Suprapubic skin (tissue), 4 donors: ENCODE data around the gene GTF2H1.

ENCODE experiments used
- CTCF ChIP-seq, 2 donors: fragments of 200-600 bp in 1 of 2; fragments of 450-650 bp in 1 of 2; sonication (generic) in 1 of 2; IDR thresholded peaks; one replicate each; pipeline ENCODE4 v1.5.1; 2016 to 2019; ENCODE audit warnings: antibody characterized with exemption in 2 of 2, mild to moderate bottlenecking in 1 of 2, moderate library complexity in 1 of 2
- POLR2A ChIP-seq, 2 donors: fragments of 450-650 bp; IDR thresholded peaks; one replicate each; pipeline ENCODE4 v1.6.1; 2017; ENCODE audit warnings: antibody characterized with exemption in 2 of 2, mild to moderate bottlenecking in 2 of 2, moderate library complexity in 2 of 2
- POLR2AphosphoS5 ChIP-seq, 3 donors: sonication (generic); formaldehyde crosslinking; IDR thresholded peaks; one replicate each; pipeline ENCODE4 v1.6.1; 2017; ENCODE audit warnings: antibody characterized with exemption in 3 of 3

DNA sequence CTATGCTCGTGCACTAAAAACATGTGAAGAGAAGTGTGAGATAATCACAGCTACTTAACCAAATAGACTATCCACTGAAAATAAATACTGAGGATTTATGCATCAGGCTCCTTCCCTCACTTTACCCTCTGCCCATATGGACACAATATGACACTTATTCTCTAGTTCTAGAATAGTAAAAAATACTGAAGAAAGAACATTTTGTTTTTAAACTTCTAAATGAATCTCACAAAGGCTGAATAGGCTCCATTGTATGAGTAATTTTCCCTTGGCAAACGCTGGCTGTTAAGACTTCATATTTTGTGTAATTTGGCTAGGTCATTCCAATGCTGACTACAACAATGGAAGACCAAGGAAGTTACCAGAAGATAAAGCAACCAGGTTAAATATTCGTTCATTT, 10.4 kb upstream of the GTF2H1 start:
- TF ChIP-seq CTCF (IDR thresholded peaks at IDR 0.05) (no peak), POLR2AphosphoS5 (IDR thresholded peaks at IDR 0.05) (no peak), POLR2A (IDR thresholded peaks at IDR 0.05) (no peak)
